Measurements from ENCODE around the gene KDM4B.

KDM4B gene

GRCh38 chr19:5068233-5069072 is 99.5 kb downstream of the KDM4B start:
- DNase-seq (ENCODE audit: low spot score) (no peak), FAIRE-seq (no peak)

- FAIRE-seq (no peak), DNase-seq (ENCODE audit: low spot score) (no peak)
Observed at GRCh38 chr19:5070331-5070730, 101.4 kb downstream of the KDM4B start.

GRCh38 chr19:5070930-5071329 is 102.0 kb downstream of the KDM4B start:
- no peak for FAIRE-seq

GRCh38 chr19:5071579-5071978 is 102.7 kb downstream of the KDM4B start:
- FAIRE-seq (no peak), DNase-seq (ENCODE audit: low spot score) (no peak)

More at GRCh38 chr19:5070930-5071329, 102.0 kb downstream of the KDM4B start:
- DNase-seq (ENCODE audit: low spot score), result no peak

GRCh38 chr19:5072115-5072514 is 103.2 kb downstream of the KDM4B start:
- no peak for FAIRE-seq

GRCh38 chr19:5073153-5073844 is 104.4 kb downstream of the KDM4B start:
- no peak for DNase-seq (ENCODE audit: low spot score)

More at GRCh38 chr19:5072115-5072514, 103.2 kb downstream of the KDM4B start:
- no peak for DNase-seq (ENCODE audit: low spot score)

GRCh38 chr19:5074407-5074806 is 105.5 kb downstream of the KDM4B start:
- FAIRE-seq (no peak), DNase-seq (ENCODE audit: low spot score) (no peak)

More at GRCh38 chr19:5073153-5073844, 104.4 kb downstream of the KDM4B start:
- FAIRE-seq, result no peak

GRCh38 chr19:5074830-5075394 is 106.0 kb downstream of the KDM4B start:
- FAIRE-seq (no peak), DNase-seq (ENCODE audit: low spot score) (no peak)

GRCh38 chr19:5075597-5075996 is 106.7 kb downstream of the KDM4B start:
- no peak for DNase-seq (ENCODE audit: low spot score)
- no peak for FAIRE-seq

- DNase-seq (ENCODE audit: low spot score) (no peak), FAIRE-seq (no peak)
Observed at GRCh38 chr19:5076440-5077208, 107.7 kb downstream of the KDM4B start.

- DNase-seq (ENCODE audit: low spot score) (no peak), FAIRE-seq (no peak)
Observed at GRCh38 chr19:5077209-5077515, 108.2 kb downstream of the KDM4B start.

GRCh38 chr19:5078182-5078581 is 109.3 kb downstream of the KDM4B start:
- FAIRE-seq, result no peak
- DNase-seq (ENCODE audit: low spot score), result no peak

- DNase-seq (ENCODE audit: low spot score) (no peak), FAIRE-seq (no peak)
Observed at GRCh38 chr19:5078666-5079065, 109.8 kb downstream of the KDM4B start.

- DNase-seq (ENCODE audit: low spot score) (no peak), FAIRE-seq (no peak)
Observed at GRCh38 chr19:5079071-5079774, 110.3 kb downstream of the KDM4B start.

- FAIRE-seq, result no peak
- DNase-seq (ENCODE audit: low spot score), result no peak
Observed at GRCh38 chr19:5080030-5080654, 111.2 kb downstream of the KDM4B start.

GRCh38 chr19:5080809-5081208 is 111.9 kb downstream of the KDM4B start:
- DNase-seq (ENCODE audit: low spot score), result no peak
- no peak for FAIRE-seq

- DNase-seq (ENCODE audit: low spot score) (no peak), FAIRE-seq (no peak)
Observed at GRCh38 chr19:5081443-5082161, 112.7 kb downstream of the KDM4B start.

GRCh38 chr19:5083547-5083965 is 114.6 kb downstream of the KDM4B start:
- FAIRE-seq (no peak), DNase-seq (ENCODE audit: low spot score) (no peak)

- no peak for DNase-seq (ENCODE audit: low spot score)
- no peak for FAIRE-seq
Observed at GRCh38 chr19:5085566-5085965, 116.7 kb downstream of the KDM4B start.

GRCh38 chr19:5086230-5086629 is 117.3 kb downstream of the KDM4B start:
- no peak for DNase-seq (ENCODE audit: low spot score)
- FAIRE-seq, result no peak

All from urothelium cell line (cell line).